H1 (cell line): ENCODE results near the gene SPTB. TPM values are rescaled to one million over a fixed set of nuclear protein-coding genes. Genes with fewer than 3 reads are reported as not detected.

Experiments
- CTCF ChIA-PET: fragments of 300-600 bp; sonication (Branson Sonifier 250); formaldehyde crosslinking; loops from one replicate; lab custom pipeline; 2021; ENCODE audit not compliant: partially characterized antibody; lab: Charles Lee
- POLR2A ChIA-PET: fragments of 300-600 bp; sonication (Branson Sonifier 250); formaldehyde crosslinking; loops from one replicate; lab custom pipeline; 2021; ENCODE audit warnings: inconsistent platforms; ENCODE audit not compliant: partially characterized antibody; lab: Charles Lee
- DNase-seq, 2 experiments: peaks; one replicate each; pipeline versions ENCODE4 v3.0.0 to v3.0.0-alpha.2; 2010 to 2022; ENCODE audit warnings: low spot score in 2 of 2, low read depth in 1 of 2, mixed read lengths in 1 of 2
- FAIRE-seq: peaks from 2 replicates; lab custom pipeline; 2011; peaks lifted over from hg19 to GRCh38; lab: Jason Lieb, UNC
- H2AFZ ChIP-seq: 2 replicates; pipeline ENCODE4 v1.8.1; 2012; ENCODE audit warnings: low read length, inconsistent platforms
- H2AK5ac ChIP-seq: 2 replicates; pipeline ENCODE4 v1.6.1; 2013; ENCODE audit warnings: low read depth, low read length
- H2BK120ac ChIP-seq: replicated peaks from 2 replicates; pipeline ENCODE3; 2013; ENCODE audit warnings: low read depth, low read length, inconsistent platforms
- H2BK12ac ChIP-seq: 2 replicates; pipeline ENCODE4 v1.6.1; 2013; ENCODE audit warnings: low read depth, low read length
- H2BK15ac ChIP-seq: 2 replicates; pipeline ENCODE4 v1.6.1; 2013; ENCODE audit warnings: low read length
- H2BK20ac ChIP-seq: 2 replicates; pipeline ENCODE4 v1.6.1; 2013; ENCODE audit warnings: low read length
- H2BK5ac ChIP-seq: 2 replicates; pipeline ENCODE4 v1.6.1; 2013; ENCODE audit warnings: low read depth, low read length
- H3K14ac ChIP-seq: 2 replicates; pipeline ENCODE4 v1.6.1; 2013; ENCODE audit warnings: inconsistent platforms; ENCODE audit not compliant: insufficient read length
- H3K18ac ChIP-seq: 2 replicates; pipeline ENCODE4 v1.6.1; 2013; ENCODE audit warnings: low read length; ENCODE audit errors: extremely low read depth
- H3K23ac ChIP-seq: 2 replicates; pipeline ENCODE4 v1.6.1; 2013; ENCODE audit warnings: inconsistent platforms; ENCODE audit not compliant: insufficient read length
- H3K23me2 ChIP-seq: 2 replicates; pipeline ENCODE4 v1.6.1; 2013; ENCODE audit warnings: low read depth, low read length
- H3K27ac ChIP-seq: 2 replicates; pipeline ENCODE4 v1.6.1; 2011; ENCODE audit warnings: low read depth, low read length, inconsistent platforms
- H3K27me3 ChIP-seq, 4 experiments: replicated peaks in 1 of 4; 1 replicate in 1 of 4; 2 replicates in 3 of 4; pipeline versions ENCODE4 v1.6.1 to v1.8.1; 2011 to 2013; ENCODE audit warnings: low read length in 3 of 4, mild to moderate bottlenecking in 3 of 4, inconsistent platforms in 2 of 4, mixed read lengths in 2 of 4, moderate library complexity in 1 of 4; ENCODE audit not compliant: control insufficient read depth in 3 of 4, insufficient read depth in 3 of 4; ENCODE audit errors: extremely low read depth in 1 of 4
- H3K36me3 ChIP-seq, 4 experiments: 2 replicates each; pipeline versions ENCODE4 v1.6.1 to v1.8.1; 2011 to 2013; ENCODE audit warnings: mild to moderate bottlenecking in 4 of 4, low read length in 3 of 4, moderate library complexity in 2 of 4, control low read depth in 1 of 4, inconsistent platforms in 1 of 4; ENCODE audit not compliant: insufficient read depth in 4 of 4, control insufficient read depth in 2 of 4
- H3K4ac ChIP-seq: replicated peaks from 2 replicates; pipeline ENCODE3; 2013; ENCODE audit warnings: low read length, low read depth, mixed read lengths, inconsistent platforms; ENCODE audit not compliant: insufficient read length
- H3K4me1 ChIP-seq, 4 experiments: replicated peaks in 1 of 4; 1 replicate in 1 of 4; 2 replicates in 3 of 4; pipeline versions ENCODE4 v1.6.1 to v1.8.1; 2011 to 2013; ENCODE audit warnings: low read length in 3 of 4, inconsistent platforms in 2 of 4, mixed read lengths in 1 of 4; ENCODE audit not compliant: insufficient read depth in 4 of 4, control insufficient read depth in 3 of 4
- H3K4me2 ChIP-seq, 2 experiments: 2 replicates each; pipeline versions ENCODE4 v1.6.1 to v1.8.1; 2011 to 2013; ENCODE audit warnings: low read depth in 2 of 2, low read length in 2 of 2, control low read depth in 1 of 2, inconsistent platforms in 1 of 2, mild to moderate bottlenecking in 1 of 2; ENCODE audit not compliant: insufficient read depth in 1 of 2
- H3K4me3 ChIP-seq, 4 experiments: fragments of 200-600, 300-600 bp in 1 of 4; sonication (generic), shearing (Covaris generic), sonication (Bioruptor Twin) in 1 of 4; 2 replicates each; pipeline versions ENCODE4 v1.5.1 to v1.8.1; 2011 to 2016; ENCODE audit warnings: low read length in 4 of 4, low read depth in 3 of 4, control low read depth in 2 of 4, inconsistent platforms in 2 of 4, mild to moderate bottlenecking in 2 of 4, mixed read lengths in 1 of 4, moderate library complexity in 1 of 4; ENCODE audit not compliant: insufficient read depth in 2 of 4; ENCODE audit errors: extremely low read depth in 1 of 4
- H3K56ac ChIP-seq: replicated peaks from 2 replicates; pipeline ENCODE3; 2013; ENCODE audit warnings: low read depth, mild to moderate bottlenecking, mixed read lengths, low read length, inconsistent platforms; ENCODE audit not compliant: insufficient read length
- H3K79me1 ChIP-seq: 2 replicates; pipeline ENCODE4 v1.6.1; 2013; ENCODE audit warnings: low read depth, low read length, control low read depth
- H3K79me2 ChIP-seq, 2 experiments: 2 replicates each; pipeline versions ENCODE4 v1.6.1 to v1.8.1; 2012 to 2013; ENCODE audit warnings: low read length in 2 of 2, mild to moderate bottlenecking in 2 of 2, inconsistent platforms in 1 of 2; ENCODE audit not compliant: insufficient read depth in 2 of 2, control insufficient read depth in 1 of 2
- H3K9ac ChIP-seq, 4 experiments: replicated peaks in 1 of 4; 1 replicate in 1 of 4; 2 replicates in 3 of 4; pipeline versions ENCODE4 v1.6.1 to v1.8.1; 2011 to 2013; ENCODE audit warnings: low read depth in 3 of 4, low read length in 3 of 4, control low read depth in 2 of 4, mild to moderate bottlenecking in 2 of 4, moderate library complexity in 2 of 4, inconsistent platforms in 1 of 4; ENCODE audit errors: extremely low read depth in 1 of 4
- H3K9me3 ChIP-seq, 2 experiments: 2 replicates each; pipeline versions ENCODE4 v1.6.1 to v1.8.1; 2012 to 2013; ENCODE audit warnings: mild to moderate bottlenecking in 2 of 2, moderate library complexity in 2 of 2, control low read depth in 1 of 2, inconsistent platforms in 1 of 2, low read depth in 1 of 2, low read length in 1 of 2, mixed read lengths in 1 of 2; ENCODE audit not compliant: insufficient read depth in 2 of 2
- H4K20me1 ChIP-seq, 2 experiments: replicated peaks in 1 of 2; 2 replicates each; pipeline versions ENCODE3 to v1.8.1; 2011 to 2013; ENCODE audit warnings: inconsistent platforms in 2 of 2, low read length in 2 of 2, mild to moderate bottlenecking in 1 of 2; ENCODE audit not compliant: insufficient read depth in 2 of 2, control insufficient read depth in 1 of 2
- H4K5ac ChIP-seq: 2 replicates; pipeline ENCODE4 v1.6.1; 2013; ENCODE audit warnings: low read length, low read depth, mixed read lengths, inconsistent platforms; ENCODE audit not compliant: insufficient read length
- H4K8ac ChIP-seq: 2 replicates; pipeline ENCODE4 v1.8.0; 2013; ENCODE audit warnings: mild to moderate bottlenecking, moderate library complexity, low read length, inconsistent platforms; ENCODE audit not compliant: insufficient read depth; ENCODE audit errors: extremely low read depth
- H4K91ac ChIP-seq: replicated peaks from 2 replicates; pipeline ENCODE3; 2013; ENCODE audit warnings: low read length, mixed read lengths, inconsistent platforms; ENCODE audit not compliant: insufficient read length
- BRCA1 ChIP-seq: IDR thresholded peaks from 2 replicates; pipeline ENCODE4 v1.6.1; 2012; ENCODE audit warnings: low read depth, low read length, improper control_type of control experiment
- SP2 ChIP-seq: IDR thresholded peaks from 2 replicates; pipeline ENCODE4 v1.6.1; 2012; ENCODE audit warnings: mild to moderate bottlenecking, low read length, inconsistent platforms
- WGBS, 2 experiments: shearing (Covaris generic) in 1 of 2; methylation state at CpG; one replicate each; pipeline versions ENCODE4 v1.1.6 to v1.1.7; 2013 to 2015; ENCODE audit warnings: low lambda C conversion rate in 2 of 2, mixed read lengths in 2 of 2, inconsistent platforms in 1 of 2, low coverage in 1 of 2, missing lambda C conversion rate in 1 of 2; ENCODE audit not compliant: insufficient replicate concordance in 2 of 2, insufficient coverage in 1 of 2, insufficient read length in 1 of 2; ENCODE audit errors: extremely low coverage in 1 of 2, missing lambda C conversion rate in 1 of 2; 5-methylcytosine and 5-hydroxymethylcytosine counted together
- polyA plus RNA-seq, 7 experiments: library from polyadenylated mRNA; depleted of rRNA in 3 of 7; stranded (reverse) in 5 of 7; unstranded in 2 of 7; fragments of >200 nt in 5 of 7; fragments of 200-250 nt in 2 of 7; gene quantifications; 1 replicate in 5 of 7; 2 replicates in 1 of 7; 4 replicates in 1 of 7; pipeline versions ENCODE4 v1.2.1 to v1.2.3, GENCODE V29; 2011 to 2013; ENCODE audit warnings: missing spikeins in 2 of 7, mixed read lengths in 2 of 7
- total RNA-seq: library from RNA; stranded (reverse); fragmentation: NEBNext Ultra II Directional; extraction: Animal tissue kit (Norgen Biotek cat#: 25700); gene quantifications from 2 replicates; pipeline ENCODE4 v1.2.1, GENCODE V29; 2021

SPTB gene
- total and polyA plus RNA-seq, 2 of the 8 experiments (the other 6 are each of a cell fraction or from before 2014, with no cell fraction given): 0.30 to 2.4 TPM

DNA sequence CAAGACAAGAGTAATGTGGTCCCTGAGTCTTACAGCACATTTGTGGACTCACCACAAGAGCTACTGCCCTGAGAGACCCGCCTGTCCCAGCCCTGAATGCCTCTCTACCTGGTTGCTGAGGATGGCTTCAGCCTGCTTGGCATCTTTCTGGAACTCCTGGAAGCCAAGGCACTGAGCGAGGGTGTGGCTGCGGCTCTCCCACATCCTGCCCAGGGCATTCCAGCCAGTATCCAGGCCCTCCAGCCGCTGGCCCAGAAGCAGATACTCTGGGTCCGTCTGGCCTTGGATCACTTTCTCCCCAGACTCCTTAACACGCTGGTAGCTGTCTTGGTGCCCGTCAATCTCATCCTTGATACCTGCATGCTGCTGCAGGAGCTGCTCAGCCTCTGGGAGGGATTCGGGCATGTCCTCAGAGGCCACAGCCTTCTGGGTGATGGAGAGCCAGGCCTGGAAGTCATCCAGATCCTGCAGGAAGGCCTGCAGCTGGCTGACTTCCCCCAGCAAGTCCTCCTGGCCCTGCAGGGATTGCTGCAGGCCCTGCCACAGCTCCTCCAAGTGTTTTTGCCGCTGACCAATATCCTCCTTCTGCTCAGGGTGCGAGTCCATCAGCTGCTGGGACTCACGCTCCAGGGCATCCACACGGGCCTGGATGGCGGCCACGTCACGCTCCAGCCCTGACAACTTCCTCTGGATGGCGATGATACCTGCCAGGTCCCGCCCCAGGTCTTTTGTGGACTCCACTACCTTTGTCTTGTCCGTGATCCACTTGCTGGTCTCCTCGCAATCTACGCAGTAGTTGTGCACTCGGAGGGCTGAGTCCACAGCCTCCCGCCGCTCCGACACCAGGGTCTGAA, 93.2 kb downstream of the SPTB start:
- Histone ChIP-seq H4K20me1 (no peaks in the 10 kb centered on the region), H3K56ac (no peak overlapping the region), H2BK5ac (no peak overlapping the region), H2AK5ac (no peak overlapping the region), H2BK120ac (no peak overlapping the region), H3K4me3 (no peak overlapping the region), H3K79me2 (no peaks in the 10 kb centered on the region), H3K14ac (no peak overlapping the region), H2AFZ (no peak overlapping the region)
- no peak for FAIRE-seq
- TF ChIP-seq SP2 (no peak), BRCA1 (no peak)
- TF ChIP-seq, all 59 proteins: peak for 0
- no peaks in the 10 kb centered on the region for H3K79me1 ChIP-seq
- 92% methylated on average over 21 of the region's 24 CpGs; no CpG with 5 or more reads in 1 of the 2 experiments for WGBS, 2 experiments
- no peaks in the 10 kb centered on the region for H3K27me3 ChIP-seq
- CTCF ChIA-PET: interaction anchor here (0.7 to 3.5 kb wide), 9 partner anchors 8 to 149 kb away, joined by 3 to 20 read pairs (median 5); no protein-coding TSS in a partner anchor
- H3K36me3 ChIP-seq: no peaks in the 10 kb centered on the region
- POLR2A ChIA-PET: no interaction called here
- H3K4me1 ChIP-seq: peaks cover 0 to 9% (median 1%) of the 10 kb centered on the region in 4 experiments; a peak in 1 of 7 replicates
- no peak overlapping the region for H4K91ac ChIP-seq
- H2BK12ac ChIP-seq: no peak overlapping the region
- H3K23ac ChIP-seq: no peak overlapping the region
- H4K5ac ChIP-seq: no peak overlapping the region
- no peaks in the 10 kb centered on the region for H3K23me2 ChIP-seq
- no peak overlapping the region for H2BK20ac ChIP-seq
- DNase-seq: no peak
- H3K18ac ChIP-seq: no peak overlapping the region
- H2BK15ac ChIP-seq: no peak overlapping the region
- no peak overlapping the region for H3K27ac ChIP-seq
- no peaks in the 10 kb centered on the region for H3K9me3 ChIP-seq
- H4K8ac ChIP-seq: no peak overlapping the region
- no peak overlapping the region for H3K4me2 ChIP-seq
- H3K4ac ChIP-seq: no peak overlapping the region
- H3K9ac ChIP-seq: no peak overlapping the region
